H9 (cell line): ENCODE results near the gene COL3A1. TPM values are rescaled to one million over a fixed set of nuclear protein-coding genes. Genes with fewer than 3 reads are reported as not detected.

Experiments used
- DNase-seq: peaks from one replicate; pipeline ENCODE4 v3.0.0-alpha.2; 2017
- H2AFZ ChIP-seq: one replicate; pipeline ENCODE4 v1.6.1; 2013; ENCODE audit warnings: mild to moderate bottlenecking, low read length, control low read depth, moderate library complexity
- H2AK5ac ChIP-seq: 2 replicates; pipeline ENCODE4 v1.6.1; 2013; ENCODE audit warnings: low read length, control low read depth, mixed read lengths; ENCODE audit not compliant: insufficient read length
- H2BK120ac ChIP-seq: one replicate; pipeline ENCODE4 v1.6.1; 2013; ENCODE audit warnings: low read depth, mild to moderate bottlenecking, low read length, control low read depth, inconsistent platforms; ENCODE audit not compliant: poor library complexity, severe bottlenecking
- H2BK12ac ChIP-seq: 2 replicates; pipeline ENCODE4 v1.6.1; 2013; ENCODE audit warnings: low read length, control low read depth, mixed read lengths, low read depth; ENCODE audit not compliant: insufficient read length
- H2BK15ac ChIP-seq: 2 replicates; pipeline ENCODE4 v1.6.1; 2013; ENCODE audit warnings: low read depth, low read length, control low read depth
- H2BK20ac ChIP-seq: one replicate; pipeline ENCODE4 v1.6.1; 2013; ENCODE audit warnings: low read depth, mild to moderate bottlenecking, low read length, control low read depth, inconsistent platforms; ENCODE audit not compliant: poor library complexity, severe bottlenecking
- H2BK5ac ChIP-seq: 2 replicates; pipeline ENCODE4 v1.6.1; 2013; ENCODE audit warnings: low read length, control low read depth, mixed read lengths; ENCODE audit not compliant: insufficient read length
- H3K14ac ChIP-seq: 2 replicates; pipeline ENCODE4 v1.6.1; 2013; ENCODE audit warnings: low read length, control low read depth; ENCODE audit not compliant: insufficient read depth
- H3K18ac ChIP-seq: 2 replicates; pipeline ENCODE4 v1.6.1; 2013; ENCODE audit warnings: low read depth, mild to moderate bottlenecking, mixed read lengths, low read length, control low read depth; ENCODE audit not compliant: insufficient read length
- H3K23ac ChIP-seq: 2 replicates; pipeline ENCODE4 v1.6.1; 2013; ENCODE audit warnings: low read length, control low read depth, mixed read lengths, low read depth; ENCODE audit not compliant: insufficient read length
- H3K23me2 ChIP-seq: 2 replicates; pipeline ENCODE4 v1.6.1; 2013; ENCODE audit warnings: low read depth, mild to moderate bottlenecking, mixed read lengths, low read length, control low read depth; ENCODE audit not compliant: insufficient read length, poor library complexity, severe bottlenecking
- H3K27ac ChIP-seq: 2 replicates; pipeline ENCODE4 v1.5.1; 2013; ENCODE audit warnings: low read length, control low read depth, mixed read lengths, low read depth; ENCODE audit not compliant: insufficient read length
- H3K27me3 ChIP-seq: 2 replicates; pipeline ENCODE4 v1.6.1; 2013; ENCODE audit warnings: low read length, control low read depth, inconsistent platforms; ENCODE audit not compliant: insufficient read depth
- H3K4ac ChIP-seq: 2 replicates; pipeline ENCODE4 v1.6.1; 2013; ENCODE audit warnings: low read depth, mild to moderate bottlenecking, control low read depth, inconsistent platforms, low read length, moderate library complexity
- H3K4me1 ChIP-seq: 2 replicates; pipeline ENCODE4 v1.6.1; 2013; ENCODE audit warnings: low read length, control low read depth, inconsistent platforms; ENCODE audit not compliant: insufficient read depth
- H3K4me2 ChIP-seq: 2 replicates; pipeline ENCODE4 v1.6.1; 2013; ENCODE audit warnings: low read length, control low read depth, mixed read lengths; ENCODE audit not compliant: insufficient read length, insufficient read depth
- H3K56ac ChIP-seq: 2 replicates; pipeline ENCODE4 v1.6.1; 2013; ENCODE audit warnings: low read depth, mild to moderate bottlenecking, mixed read lengths, low read length, control low read depth; ENCODE audit not compliant: insufficient read length
- H3K79me1 ChIP-seq: 2 replicates; pipeline ENCODE4 v1.6.1; 2013; ENCODE audit warnings: low read depth, mild to moderate bottlenecking, moderate library complexity, low read length, control low read depth, inconsistent platforms; ENCODE audit not compliant: insufficient read depth, poor library complexity, severe bottlenecking
- H3K79me2 ChIP-seq: 2 replicates; pipeline ENCODE4 v1.6.1; 2013; ENCODE audit warnings: low read length, control low read depth, inconsistent platforms; ENCODE audit not compliant: insufficient read depth
- H3K9ac ChIP-seq: 2 replicates; pipeline ENCODE4 v1.6.1; 2013; ENCODE audit warnings: low read length, control low read depth, mixed read lengths; ENCODE audit not compliant: insufficient read length; ENCODE audit errors: extremely low read depth
- H3K9me3 ChIP-seq: one replicate; pipeline ENCODE4 v1.6.1; 2013; ENCODE audit warnings: low read depth, low read length, inconsistent platforms; ENCODE audit not compliant: control insufficient read depth
- H3T11ph ChIP-seq: one replicate; pipeline ENCODE4 v1.6.1; 2013; ENCODE audit warnings: mild to moderate bottlenecking, low read length, control low read depth, inconsistent platforms
- H4K20me1 ChIP-seq: one replicate; pipeline ENCODE4 v1.6.1; 2013; ENCODE audit not compliant: control insufficient read depth, insufficient read length, insufficient read depth
- H4K5ac ChIP-seq: 2 replicates; pipeline ENCODE4 v1.6.1; 2013; ENCODE audit warnings: low read depth, mild to moderate bottlenecking, mixed read lengths, low read length, control low read depth; ENCODE audit not compliant: insufficient read length
- H4K8ac ChIP-seq: replicated peaks from 2 replicates; pipeline ENCODE4 v1.6.1; 2013; ENCODE audit warnings: low read length, control low read depth, mixed read lengths, low read depth; ENCODE audit not compliant: insufficient read length
- H4K91ac ChIP-seq: 2 replicates; pipeline ENCODE4 v1.6.1; 2013; ENCODE audit warnings: low read depth, mild to moderate bottlenecking, moderate library complexity, mixed read lengths, low read length, control low read depth; ENCODE audit not compliant: insufficient read length
- H3K27ac Mint-ChIP-seq, 3 experiments: 2 replicates in 2 of 3; 3 replicates in 1 of 3; pipeline ENCODE4 v1.8.0; 2020 to 2021; ENCODE audit warnings: mixed read lengths in 3 of 3, mild to moderate bottlenecking in 1 of 3, moderate library complexity in 1 of 3
- H3K27me3 Mint-ChIP-seq: 2 replicates; pipeline ENCODE4 v1.8.0; 2021; ENCODE audit warnings: low read depth, mild to moderate bottlenecking, moderate library complexity, mixed read lengths
- H3K36me3 Mint-ChIP-seq, 3 experiments: 2 replicates in 2 of 3; 3 replicates in 1 of 3; pipeline ENCODE4 v1.8.0; 2020 to 2021; ENCODE audit warnings: low read depth in 3 of 3, mixed read lengths in 3 of 3; ENCODE audit not compliant: insufficient read depth in 1 of 3
- H3K4me1 Mint-ChIP-seq, 2 experiments: 2 replicates each; pipeline ENCODE4 v1.8.0; 2020; ENCODE audit warnings: mixed read lengths in 2 of 2
- H3K4me3 Mint-ChIP-seq, 2 experiments: 2 replicates in 1 of 2; 3 replicates in 1 of 2; pipeline ENCODE4 v1.8.0; 2020 to 2021; ENCODE audit warnings: mild to moderate bottlenecking in 2 of 2, mixed read lengths in 2 of 2, moderate library complexity in 1 of 2
- H3K9me3 Mint-ChIP-seq, 2 experiments: 2 replicates in 1 of 2; 3 replicates in 1 of 2; pipeline ENCODE4 v1.8.0; 2020; ENCODE audit warnings: mild to moderate bottlenecking in 2 of 2, mixed read lengths in 2 of 2, moderate library complexity in 1 of 2
- WGBS: extraction: QIAGEN DNeasy Blood & Tissue Kit; methylation state at CpG from one replicate; pipeline ENCODE4 v1.1.7; 2013; ENCODE audit warnings: missing lambda C conversion rate, low lambda C conversion rate, mixed read lengths; ENCODE audit not compliant: insufficient read length; ENCODE audit errors: extremely low coverage; 5-methylcytosine and 5-hydroxymethylcytosine counted together
- total RNA-seq: library from RNA; stranded (reverse); gene quantifications from 2 replicates; pipeline ENCODE4 v1.2.1, GENCODE V29; 2021
- TF ChIP-seq, protein P1 (sequence below): fragments of 200-600 bp; sonication (generic); conservative IDR thresholded peaks from 3 replicates; pipeline ENCODE4 v1.8.0; 2021; ENCODE audit warnings: antibody characterized with exemption, mild to moderate bottlenecking

The COL3A1 gene
- total RNA-seq, 1 experiment from 2014 or later = not detected

DNA sequence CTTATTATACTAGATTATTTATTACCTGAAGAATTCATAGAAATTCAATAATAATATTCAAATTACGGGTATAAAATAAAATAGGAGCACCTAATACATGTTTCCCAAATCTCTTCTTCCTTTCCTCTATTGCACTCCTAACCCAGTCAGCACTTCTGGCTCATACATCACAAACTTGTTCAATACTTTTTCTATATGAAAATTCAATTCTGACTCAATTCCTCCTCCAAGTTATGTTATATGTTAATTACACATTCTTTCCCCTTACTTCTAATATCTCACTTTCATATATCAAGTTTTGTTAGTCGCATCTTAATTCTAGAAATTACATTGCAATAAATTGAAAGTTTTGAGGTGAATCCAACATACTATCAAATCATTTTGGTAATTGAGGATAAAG is 17.9 kb upstream of the COL3A1 start:
- no peaks in the 10 kb centered on the region for H3K4me1 Mint-ChIP-seq
- H3K23me2 ChIP-seq = no peaks in the 10 kb centered on the region
- H2BK15ac ChIP-seq = no peak overlapping the region

More for the DNA sequence above, 17.9 kb upstream of the COL3A1 start:
- Histone ChIP-seq H3K4me2 (no peak overlapping the region), H3K9me3 (no peaks in the 10 kb centered on the region), H2AFZ (no peak overlapping the region), H2BK20ac (no peak overlapping the region), H2BK120ac (no peak overlapping the region), H2BK12ac (no peak overlapping the region), H3K18ac (no peak overlapping the region), H3K4me1 (no peaks in the 10 kb centered on the region), H3T11ph (no peak overlapping the region), H4K20me1 (no peaks in the 10 kb centered on the region), H4K91ac (no peak overlapping the region), H3K27me3 (no peaks in the 10 kb centered on the region), H3K4ac (no peak overlapping the region), H2BK5ac (no peak overlapping the region), H2AK5ac (no peak overlapping the region), H4K8ac (no peak overlapping the region), H3K14ac (no peak overlapping the region), H4K5ac (no peak overlapping the region), H3K56ac (no peak overlapping the region), H3K79me1 (no peaks in the 10 kb centered on the region), H3K27ac (no peak overlapping the region), H3K23ac (no peak overlapping the region), H3K9ac (no peak overlapping the region), H3K79me2 (no peaks in the 10 kb centered on the region)
- Mint-ChIP-seq H3K27ac (no peak overlapping the region), H3K27me3 (no peaks in the 10 kb centered on the region), H3K9me3 (no peaks in the 10 kb centered on the region), H3K4me3 (no peak overlapping the region), H3K36me3 (no peaks in the 10 kb centered on the region)
- no peak for DNase-seq
- WGBS = 100% methylated on average over 1 of the region's 2 CpGs
- TF ChIP-seq, protein P1, sequence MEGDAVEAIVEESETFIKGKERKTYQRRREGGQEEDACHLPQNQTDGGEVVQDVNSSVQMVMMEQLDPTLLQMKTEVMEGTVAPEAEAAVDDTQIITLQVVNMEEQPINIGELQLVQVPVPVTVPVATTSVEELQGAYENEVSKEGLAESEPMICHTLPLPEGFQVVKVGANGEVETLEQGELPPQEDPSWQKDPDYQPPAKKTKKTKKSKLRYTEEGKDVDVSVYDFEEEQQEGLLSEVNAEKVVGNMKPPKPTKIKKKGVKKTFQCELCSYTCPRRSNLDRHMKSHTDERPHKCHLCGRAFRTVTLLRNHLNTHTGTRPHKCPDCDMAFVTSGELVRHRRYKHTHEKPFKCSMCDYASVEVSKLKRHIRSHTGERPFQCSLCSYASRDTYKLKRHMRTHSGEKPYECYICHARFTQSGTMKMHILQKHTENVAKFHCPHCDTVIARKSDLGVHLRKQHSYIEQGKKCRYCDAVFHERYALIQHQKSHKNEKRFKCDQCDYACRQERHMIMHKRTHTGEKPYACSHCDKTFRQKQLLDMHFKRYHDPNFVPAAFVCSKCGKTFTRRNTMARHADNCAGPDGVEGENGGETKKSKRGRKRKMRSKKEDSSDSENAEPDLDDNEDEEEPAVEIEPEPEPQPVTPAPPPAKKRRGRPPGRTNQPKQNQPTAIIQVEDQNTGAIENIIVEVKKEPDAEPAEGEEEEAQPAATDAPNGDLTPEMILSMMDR = no peak
